H1 (cell line): ENCODE results near the gene RAD51B. TPM values are rescaled to one million over a fixed set of nuclear protein-coding genes. Genes with fewer than 3 reads are reported as not detected.
A peak's percentile ranks its signal among the peaks of the same experiment; 100 is the strongest.

ENCODE experiments used
- CTCF ChIA-PET: fragments of 300-600 bp; sonication (Branson Sonifier 250); formaldehyde crosslinking; loops from one replicate; lab custom pipeline; 2021; ENCODE audit not compliant: partially characterized antibody; lab: Charles Lee
- POLR2A ChIA-PET: fragments of 300-600 bp; sonication (Branson Sonifier 250); formaldehyde crosslinking; loops from one replicate; lab custom pipeline; 2021; ENCODE audit warnings: inconsistent platforms; ENCODE audit not compliant: partially characterized antibody; lab: Charles Lee
- DNase-seq, 2 experiments: peaks; one replicate each; pipeline versions ENCODE4 v3.0.0 to v3.0.0-alpha.2; 2010 to 2022; ENCODE audit warnings: low spot score in 2 of 2, low read depth in 1 of 2, mixed read lengths in 1 of 2
- FAIRE-seq: peaks from 2 replicates; lab custom pipeline; 2011; peaks lifted over from hg19 to GRCh38; lab: Jason Lieb, UNC
- H2AFZ ChIP-seq: 2 replicates; pipeline ENCODE4 v1.8.1; 2012; ENCODE audit warnings: low read length, inconsistent platforms
- H2AK5ac ChIP-seq: 2 replicates; pipeline ENCODE4 v1.6.1; 2013; ENCODE audit warnings: low read depth, low read length
- H2BK120ac ChIP-seq: replicated peaks from 2 replicates; pipeline ENCODE3; 2013; ENCODE audit warnings: low read depth, low read length, inconsistent platforms
- H2BK12ac ChIP-seq: 2 replicates; pipeline ENCODE4 v1.6.1; 2013; ENCODE audit warnings: low read depth, low read length
- H2BK15ac ChIP-seq: 2 replicates; pipeline ENCODE4 v1.6.1; 2013; ENCODE audit warnings: low read length
- H2BK20ac ChIP-seq: 2 replicates; pipeline ENCODE4 v1.6.1; 2013; ENCODE audit warnings: low read length
- H2BK5ac ChIP-seq: 2 replicates; pipeline ENCODE4 v1.6.1; 2013; ENCODE audit warnings: low read depth, low read length
- H3K14ac ChIP-seq: 2 replicates; pipeline ENCODE4 v1.6.1; 2013; ENCODE audit warnings: inconsistent platforms; ENCODE audit not compliant: insufficient read length
- H3K18ac ChIP-seq: 2 replicates; pipeline ENCODE4 v1.6.1; 2013; ENCODE audit warnings: low read length; ENCODE audit errors: extremely low read depth
- H3K23ac ChIP-seq: 2 replicates; pipeline ENCODE4 v1.6.1; 2013; ENCODE audit warnings: inconsistent platforms; ENCODE audit not compliant: insufficient read length
- H3K23me2 ChIP-seq: 2 replicates; pipeline ENCODE4 v1.6.1; 2013; ENCODE audit warnings: low read depth, low read length
- H3K27ac ChIP-seq: 2 replicates; pipeline ENCODE4 v1.6.1; 2011; ENCODE audit warnings: low read depth, low read length, inconsistent platforms
- H3K27me3 ChIP-seq, 4 experiments: replicated peaks in 1 of 4; 1 replicate in 1 of 4; 2 replicates in 3 of 4; pipeline versions ENCODE4 v1.6.1 to v1.8.1; 2011 to 2013; ENCODE audit warnings: low read length in 3 of 4, mild to moderate bottlenecking in 3 of 4, inconsistent platforms in 2 of 4, mixed read lengths in 2 of 4, moderate library complexity in 1 of 4; ENCODE audit not compliant: control insufficient read depth in 3 of 4, insufficient read depth in 3 of 4; ENCODE audit errors: extremely low read depth in 1 of 4
- H3K36me3 ChIP-seq, 4 experiments: 2 replicates each; pipeline versions ENCODE4 v1.6.1 to v1.8.1; 2011 to 2013; ENCODE audit warnings: mild to moderate bottlenecking in 4 of 4, low read length in 3 of 4, moderate library complexity in 2 of 4, control low read depth in 1 of 4, inconsistent platforms in 1 of 4; ENCODE audit not compliant: insufficient read depth in 4 of 4, control insufficient read depth in 2 of 4
- H3K4ac ChIP-seq: replicated peaks from 2 replicates; pipeline ENCODE3; 2013; ENCODE audit warnings: low read length, low read depth, mixed read lengths, inconsistent platforms; ENCODE audit not compliant: insufficient read length
- H3K4me1 ChIP-seq, 4 experiments: replicated peaks in 1 of 4; 1 replicate in 1 of 4; 2 replicates in 3 of 4; pipeline versions ENCODE4 v1.6.1 to v1.8.1; 2011 to 2013; ENCODE audit warnings: low read length in 3 of 4, inconsistent platforms in 2 of 4, mixed read lengths in 1 of 4; ENCODE audit not compliant: insufficient read depth in 4 of 4, control insufficient read depth in 3 of 4
- H3K4me2 ChIP-seq, 2 experiments: 2 replicates each; pipeline versions ENCODE4 v1.6.1 to v1.8.1; 2011 to 2013; ENCODE audit warnings: low read depth in 2 of 2, low read length in 2 of 2, control low read depth in 1 of 2, inconsistent platforms in 1 of 2, mild to moderate bottlenecking in 1 of 2; ENCODE audit not compliant: insufficient read depth in 1 of 2
- H3K4me3 ChIP-seq, 4 experiments: fragments of 200-600, 300-600 bp in 1 of 4; sonication (generic), shearing (Covaris generic), sonication (Bioruptor Twin) in 1 of 4; 2 replicates each; pipeline versions ENCODE4 v1.5.1 to v1.8.1; 2011 to 2016; ENCODE audit warnings: low read length in 4 of 4, low read depth in 3 of 4, control low read depth in 2 of 4, inconsistent platforms in 2 of 4, mild to moderate bottlenecking in 2 of 4, mixed read lengths in 1 of 4, moderate library complexity in 1 of 4; ENCODE audit not compliant: insufficient read depth in 2 of 4; ENCODE audit errors: extremely low read depth in 1 of 4
- H3K56ac ChIP-seq: replicated peaks from 2 replicates; pipeline ENCODE3; 2013; ENCODE audit warnings: low read depth, mild to moderate bottlenecking, mixed read lengths, low read length, inconsistent platforms; ENCODE audit not compliant: insufficient read length
- H3K79me1 ChIP-seq: 2 replicates; pipeline ENCODE4 v1.6.1; 2013; ENCODE audit warnings: low read depth, low read length, control low read depth
- H3K79me2 ChIP-seq, 2 experiments: 2 replicates each; pipeline versions ENCODE4 v1.6.1 to v1.8.1; 2012 to 2013; ENCODE audit warnings: low read length in 2 of 2, mild to moderate bottlenecking in 2 of 2, inconsistent platforms in 1 of 2; ENCODE audit not compliant: insufficient read depth in 2 of 2, control insufficient read depth in 1 of 2
- H3K9ac ChIP-seq, 4 experiments: replicated peaks in 1 of 4; 1 replicate in 1 of 4; 2 replicates in 3 of 4; pipeline versions ENCODE4 v1.6.1 to v1.8.1; 2011 to 2013; ENCODE audit warnings: low read depth in 3 of 4, low read length in 3 of 4, control low read depth in 2 of 4, mild to moderate bottlenecking in 2 of 4, moderate library complexity in 2 of 4, inconsistent platforms in 1 of 4; ENCODE audit errors: extremely low read depth in 1 of 4
- H3K9me3 ChIP-seq, 2 experiments: 2 replicates each; pipeline versions ENCODE4 v1.6.1 to v1.8.1; 2012 to 2013; ENCODE audit warnings: mild to moderate bottlenecking in 2 of 2, moderate library complexity in 2 of 2, control low read depth in 1 of 2, inconsistent platforms in 1 of 2, low read depth in 1 of 2, low read length in 1 of 2, mixed read lengths in 1 of 2; ENCODE audit not compliant: insufficient read depth in 2 of 2
- H4K20me1 ChIP-seq, 2 experiments: replicated peaks in 1 of 2; 2 replicates each; pipeline versions ENCODE3 to v1.8.1; 2011 to 2013; ENCODE audit warnings: inconsistent platforms in 2 of 2, low read length in 2 of 2, mild to moderate bottlenecking in 1 of 2; ENCODE audit not compliant: insufficient read depth in 2 of 2, control insufficient read depth in 1 of 2
- H4K5ac ChIP-seq: 2 replicates; pipeline ENCODE4 v1.6.1; 2013; ENCODE audit warnings: low read length, low read depth, mixed read lengths, inconsistent platforms; ENCODE audit not compliant: insufficient read length
- H4K8ac ChIP-seq: 2 replicates; pipeline ENCODE4 v1.8.0; 2013; ENCODE audit warnings: mild to moderate bottlenecking, moderate library complexity, low read length, inconsistent platforms; ENCODE audit not compliant: insufficient read depth; ENCODE audit errors: extremely low read depth
- H4K91ac ChIP-seq: replicated peaks from 2 replicates; pipeline ENCODE3; 2013; ENCODE audit warnings: low read length, mixed read lengths, inconsistent platforms; ENCODE audit not compliant: insufficient read length
- EZH2 ChIP-seq: fragments of 200-600 bp; sonication (generic); IDR thresholded peaks from 2 replicates; pipeline ENCODE4 v1.7.1; 2012; ENCODE audit warnings: low read depth, mild to moderate bottlenecking, moderate library complexity, low read length, inconsistent platforms; ENCODE audit not compliant: severe bottlenecking
- POLR2A ChIP-seq, 2 experiments: IDR thresholded peaks; 1 replicate in 1 of 2; 2 replicates in 1 of 2; pipeline ENCODE4 v1.6.1; 2011; ENCODE audit warnings: low read depth in 2 of 2, low read length in 2 of 2, mild to moderate bottlenecking in 2 of 2; ENCODE audit errors: control extremely low read depth in 1 of 2
- RFX5 ChIP-seq: IDR thresholded peaks from 2 replicates; pipeline ENCODE4 v1.6.1; 2011; ENCODE audit warnings: low read depth, low read length, improper control_type of control experiment, borderline replicate concordance
- SIX5 ChIP-seq: IDR thresholded peaks from 2 replicates; pipeline ENCODE4 v1.6.1; 2011; ENCODE audit warnings: mild to moderate bottlenecking, low read depth, low read length
- WGBS, 2 experiments: shearing (Covaris generic) in 1 of 2; methylation state at CpG; one replicate each; pipeline versions ENCODE4 v1.1.6 to v1.1.7; 2013 to 2015; ENCODE audit warnings: low lambda C conversion rate in 2 of 2, mixed read lengths in 2 of 2, inconsistent platforms in 1 of 2, low coverage in 1 of 2, missing lambda C conversion rate in 1 of 2; ENCODE audit not compliant: insufficient replicate concordance in 2 of 2, insufficient coverage in 1 of 2, insufficient read length in 1 of 2; ENCODE audit errors: extremely low coverage in 1 of 2, missing lambda C conversion rate in 1 of 2; 5-methylcytosine and 5-hydroxymethylcytosine counted together
- polyA plus RNA-seq, 7 experiments: library from polyadenylated mRNA; depleted of rRNA in 3 of 7; stranded (reverse) in 5 of 7; unstranded in 2 of 7; fragments of >200 nt in 5 of 7; fragments of 200-250 nt in 2 of 7; gene quantifications; 1 replicate in 5 of 7; 2 replicates in 1 of 7; 4 replicates in 1 of 7; pipeline versions ENCODE4 v1.2.1 to v1.2.3, GENCODE V29; 2011 to 2013; ENCODE audit warnings: missing spikeins in 2 of 7, mixed read lengths in 2 of 7
- total RNA-seq: library from RNA; stranded (reverse); fragmentation: NEBNext Ultra II Directional; extraction: Animal tissue kit (Norgen Biotek cat#: 25700); gene quantifications from 2 replicates; pipeline ENCODE4 v1.2.1, GENCODE V29; 2021

Gene RAD51B
- total and polyA plus RNA-seq, 2 of the 8 experiments (the other 6 are each of a cell fraction or from before 2014, with no cell fraction given) = 3.9 to 14.9 TPM

- no peak overlapping the region for H2BK15ac ChIP-seq
- no peaks in the 10 kb centered on the region for H3K36me3 ChIP-seq
- H2BK20ac ChIP-seq = no peak overlapping the region
- H3K18ac ChIP-seq = no peak overlapping the region
- no peak overlapping the region for H3K4me3 ChIP-seq
- no peak overlapping the region for H3K14ac ChIP-seq
- no peak overlapping the region for H3K56ac ChIP-seq
- H3K23me2 ChIP-seq = no peaks in the 10 kb centered on the region
- no peak for FAIRE-seq
- no peaks in the 10 kb centered on the region for H4K20me1 ChIP-seq
- H2AFZ ChIP-seq = no peak overlapping the region
- no peak overlapping the region for H4K5ac ChIP-seq
- H4K91ac ChIP-seq = no peak overlapping the region
- H3K79me2 ChIP-seq = no peaks in the 10 kb centered on the region
- POLR2A ChIA-PET = no interaction called here
- no peak overlapping the region for H2BK5ac ChIP-seq
- H4K8ac ChIP-seq = no peak overlapping the region
- no peak overlapping the region for H3K27ac ChIP-seq
- H3K27me3 ChIP-seq = no peaks in the 10 kb centered on the region
- no peak overlapping the region for H3K4ac ChIP-seq
- no peaks in the 10 kb centered on the region for H3K4me1 ChIP-seq
- WGBS, 2 experiments = 96% methylated on average over 6 of the region's 6 CpGs; no CpG with 5 or more reads in 1 of the 2 experiments
- no peak overlapping the region for H3K4me2 ChIP-seq
- no peak overlapping the region for H3K23ac ChIP-seq
- H2BK12ac ChIP-seq = no peak overlapping the region
- H2BK120ac ChIP-seq = no peak overlapping the region
- H3K79me1 ChIP-seq = no peaks in the 10 kb centered on the region
- no peak for DNase-seq
- TF ChIP-seq SIX5 (no peak), EZH2 (no peak), RFX5 (no peak), POLR2A (IDR thresholded peaks at IDR 0.05; ENCODE audit: control extremely low read depth in 1 of 2, low read depth in 2 of 2, low read length in 2 of 2) (no peak)
- TF ChIP-seq, all 59 proteins: peak for 0
- Histone ChIP-seq H2AK5ac (0 out of 2 replicates have a peak overlapping the region, but pooled peaks have one; percentile 53), H3K9ac (no peak overlapping the region), H3K9me3 (no peaks in the 10 kb centered on the region)
- CTCF ChIA-PET = no interaction called here
These were observed 166.7 kb downstream of the RAD51B start for GRCh38 chr14:67986131-67986841.
